Gastroesophageal sphincter (tissue), 3 donors: ENCODE data around the gene TOMM20.

ENCODE experiments used
- CTCF ChIP-seq, 4 experiments: fragments of 200-600 bp in 2 of 4; fragments of 450-650 bp in 2 of 4; sonication (generic) in 1 of 4; IDR thresholded peaks; one replicate each; pipeline ENCODE4 v1.5.1; 2017 to 2019; ENCODE audit warnings: antibody characterized with exemption in 4 of 4, mild to moderate bottlenecking in 2 of 4, moderate library complexity in 2 of 4
- POLR2A ChIP-seq, 2 donors: fragments of 450-650 bp; IDR thresholded peaks; one replicate each; pipeline ENCODE4 v1.6.1; 2017; ENCODE audit warnings: antibody characterized with exemption in 2 of 2, mild to moderate bottlenecking in 2 of 2, moderate library complexity in 1 of 2

- TF ChIP-seq POLR2A (IDR thresholded peaks at IDR 0.05) (no peak), CTCF (IDR thresholded peaks at IDR 0.05) (no peak)
These were observed 67.8 kb downstream of the TOMM20 start for GRCh38 chr1:235060607-235061470.
